ENCODE results near the gene STK25. TPM values are rescaled to one million over a fixed set of nuclear protein-coding genes. Genes with fewer than 3 reads are reported as not detected.

Gene STK25
- total RNA-seq, 1 donor from 2014 or later = 296 TPM

DNA sequence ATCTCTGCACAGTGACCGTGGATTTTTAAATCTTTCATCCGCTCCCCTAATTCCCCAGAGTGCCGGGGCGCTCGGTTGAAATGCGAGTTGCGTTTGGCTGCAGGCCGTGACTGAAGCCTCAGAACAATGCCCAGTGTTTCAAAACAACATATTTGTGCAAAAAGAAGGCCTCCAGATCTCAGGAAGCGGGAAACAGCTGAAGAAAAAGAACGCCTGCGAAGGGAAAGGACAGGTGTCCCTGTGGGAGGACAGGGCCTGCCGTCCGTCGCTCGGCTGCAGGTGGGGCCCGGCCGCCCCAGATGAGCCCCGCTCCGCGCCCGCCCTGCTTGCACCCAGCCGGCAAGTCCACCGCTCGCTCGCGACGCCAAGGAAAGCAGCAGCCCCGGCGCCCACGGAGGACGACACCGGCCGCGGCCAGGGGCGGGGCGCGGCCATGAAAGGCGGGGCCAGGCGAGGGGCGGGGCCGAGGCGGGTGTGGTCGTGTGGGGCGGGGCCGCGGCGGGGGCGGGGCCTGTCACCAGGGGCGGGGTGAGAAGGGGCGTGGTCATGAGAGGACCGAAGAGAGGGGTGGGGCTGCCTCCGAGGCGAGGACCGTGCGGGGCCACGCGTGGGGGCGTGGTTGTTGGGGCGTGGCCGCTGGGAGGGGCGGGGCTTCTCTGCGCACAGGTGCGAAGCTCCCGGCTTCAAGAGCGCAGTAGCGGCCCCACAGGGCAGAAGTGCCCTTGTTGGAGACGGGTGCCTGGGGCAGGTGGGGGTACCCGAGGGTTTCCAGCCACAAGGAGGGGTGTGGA lies 32.6 kb upstream of the STK25 start:
- peak; percentile 73 for DNase-seq (ENCODE audit: low spot score)
- Mint-ChIP-seq H3K36me3 (ENCODE audit: low read depth, unreplicated experiment) (no peaks in the 10 kb centered on the region), H3K9me3 (ENCODE audit: unreplicated experiment) (no peaks in the 10 kb centered on the region), H3K27ac (ENCODE audit: unreplicated experiment) (peak overlapping the region; percentile 57), H3K27me3 (ENCODE audit: unreplicated experiment) (peaks cover 7% of the 10 kb centered on the region), H3K4me1 (ENCODE audit: unreplicated experiment) (peaks cover 3% of the 10 kb centered on the region), H3K4me3 (ENCODE audit: unreplicated experiment) (peak overlapping the region; percentile 82)
- no peak for TF ChIP-seq CTCF (IDR thresholded peaks at IDR 0.05; ENCODE audit: unreplicated experiment)

GRCh38 chr2:241540401-241540770 lies 32.0 kb upstream of the STK25 start:
- Mint-ChIP-seq H3K27me3 (ENCODE audit: unreplicated experiment) (peaks cover 7% of the 10 kb centered on the region), H3K9me3 (ENCODE audit: unreplicated experiment) (no peaks in the 10 kb centered on the region), H3K4me1 (ENCODE audit: unreplicated experiment) (peaks cover 3% of the 10 kb centered on the region), H3K36me3 (ENCODE audit: low read depth, unreplicated experiment) (no peaks in the 10 kb centered on the region), H3K4me3 (ENCODE audit: unreplicated experiment) (peak overlapping the region; percentile 82), H3K27ac (ENCODE audit: unreplicated experiment) (peak overlapping the region; percentile 57)
- no peak for TF ChIP-seq CTCF (IDR thresholded peaks at IDR 0.05; ENCODE audit: unreplicated experiment)
- DNase-seq (ENCODE audit: low spot score) = no peak

DNA sequence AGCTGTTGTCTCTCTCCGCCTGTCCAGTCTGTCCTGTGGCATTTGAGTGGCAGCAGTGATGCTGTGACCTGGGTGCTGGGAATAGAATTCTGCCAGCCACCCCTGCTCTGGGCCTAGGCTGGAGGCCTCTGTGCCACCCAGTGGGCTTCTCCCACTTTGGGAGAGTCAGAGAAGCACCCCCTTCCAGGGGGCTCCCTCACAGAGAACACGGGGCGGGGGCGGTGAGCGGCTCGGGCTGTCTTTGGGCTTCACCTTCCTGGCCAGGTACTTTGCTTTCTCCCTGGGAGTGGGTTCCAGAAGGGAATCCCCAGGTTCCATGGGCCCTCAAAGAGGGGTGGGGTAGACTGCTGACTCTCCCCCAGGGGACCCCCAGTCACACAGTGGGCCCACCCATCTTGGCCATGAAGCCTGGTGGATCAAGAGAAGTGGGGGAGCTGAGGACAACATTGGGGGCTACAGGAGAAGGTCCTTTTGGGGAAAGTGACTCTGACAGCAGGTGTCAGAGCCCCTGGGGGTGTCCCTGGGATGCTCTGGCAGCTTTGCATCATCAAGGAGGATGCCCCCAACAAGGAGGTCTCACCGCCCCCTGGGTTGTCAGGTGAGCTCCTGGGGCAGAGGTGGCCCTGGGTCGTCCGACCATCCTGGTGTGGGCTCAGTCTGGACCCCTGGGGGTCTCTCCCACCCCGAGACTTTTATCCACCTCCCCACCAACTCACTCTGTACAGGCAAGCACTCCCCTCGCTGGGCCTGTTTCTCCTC lies 31.4 kb upstream of the STK25 start:
- H3K4me3 Mint-ChIP-seq (ENCODE audit: unreplicated experiment) = no peak overlapping the region
- H3K36me3 Mint-ChIP-seq (ENCODE audit: low read depth, unreplicated experiment) = no peaks in the 10 kb centered on the region
- DNase-seq (ENCODE audit: low spot score) = no peak
- H3K27ac Mint-ChIP-seq (ENCODE audit: unreplicated experiment) = no peak overlapping the region
- peaks cover 3% of the 10 kb centered on the region for H3K4me1 Mint-ChIP-seq (ENCODE audit: unreplicated experiment)
- peaks cover 7% of the 10 kb centered on the region for H3K27me3 Mint-ChIP-seq (ENCODE audit: unreplicated experiment)
- TF ChIP-seq CTCF (IDR thresholded peaks at IDR 0.05; ENCODE audit: unreplicated experiment) = no peak
- H3K9me3 Mint-ChIP-seq (ENCODE audit: unreplicated experiment) = no peaks in the 10 kb centered on the region

DNA sequence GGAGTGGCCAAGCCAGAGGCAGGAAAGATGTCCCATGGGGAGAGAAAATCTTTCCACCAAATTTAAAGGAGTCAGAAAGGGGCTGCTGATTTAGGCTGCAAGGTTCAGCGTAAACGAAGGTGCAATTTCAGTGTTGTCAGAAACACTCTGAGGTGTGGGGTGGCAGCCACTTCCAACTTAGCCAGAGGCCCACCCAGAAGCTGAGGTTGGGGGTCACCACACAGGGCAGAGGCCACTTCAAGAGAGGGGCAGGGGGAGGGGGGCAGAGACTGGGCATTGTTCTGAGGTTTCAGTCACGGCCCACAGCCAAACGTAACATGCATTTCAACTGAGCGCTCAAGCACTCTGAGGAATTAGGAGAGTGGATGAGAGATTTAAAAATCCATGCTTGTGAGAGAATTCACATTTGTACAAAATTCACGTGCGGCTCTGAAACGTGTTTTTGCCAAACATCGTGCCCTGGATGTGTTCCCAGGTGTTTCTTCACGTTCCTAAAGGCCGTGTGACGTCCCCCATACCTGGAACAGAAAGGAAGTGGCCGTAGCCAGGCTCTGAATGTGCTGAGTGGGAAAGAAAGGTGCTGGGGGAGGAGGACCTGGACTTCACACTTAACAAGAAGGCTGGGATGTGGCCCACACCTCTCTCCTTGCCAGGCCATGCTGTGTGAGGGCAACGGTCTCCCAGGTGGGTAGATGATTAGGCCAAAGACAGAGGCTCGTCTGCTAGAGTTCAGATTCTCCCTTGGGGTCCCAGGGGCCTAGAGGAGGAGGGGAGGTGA lies 30.6 kb upstream of the STK25 start:
- Mint-ChIP-seq H3K36me3 (ENCODE audit: low read depth, unreplicated experiment) (no peaks in the 10 kb centered on the region), H3K4me3 (ENCODE audit: unreplicated experiment) (peak overlapping the region; percentile 42), H3K4me1 (ENCODE audit: unreplicated experiment) (peaks cover 5% of the 10 kb centered on the region), H3K9me3 (ENCODE audit: unreplicated experiment) (no peaks in the 10 kb centered on the region), H3K27me3 (ENCODE audit: unreplicated experiment) (peaks cover 7% of the 10 kb centered on the region), H3K27ac (ENCODE audit: unreplicated experiment) (peak overlapping the region; percentile 52)
- no peak for TF ChIP-seq CTCF (IDR thresholded peaks at IDR 0.05; ENCODE audit: unreplicated experiment)
- DNase-seq (ENCODE audit: low spot score) = no peak

All from endothelial cell (in vitro differentiated cells).